Measurements from ENCODE around the gene CKLF.
"Not testable (repeated sequence)": the region's sequence is repeated elsewhere in the genome, so short reads cannot be mapped to it uniquely, and the experiment has no call there.

The CKLF gene

GRCh38 chr16:66512272-66513110 lies 39.9 kb upstream of the CKLF start:
- H3K4me2 ChIP-seq (ENCODE audit: low read length): no peak overlapping the region
- H3F3A ChIP-seq (ENCODE audit: control insufficient read depth, insufficient read depth): peaks cover 4% of the 10 kb centered on the region; the same call in 1 of the 2 replicates
- H3K27ac ChIP-seq (ENCODE audit: low read depth, low read length): no peak overlapping the region

GRCh38 chr16:66513111-66513723 lies 39.2 kb upstream of the CKLF start:
- Histone ChIP-seq H3K4me2 (ENCODE audit: low read length) (no peak overlapping the region), H3K27ac (ENCODE audit: low read depth, low read length) (no peak overlapping the region), H4K20me1 (ENCODE audit: control insufficient read depth, insufficient read depth, low read depth, low read length) (no peaks in the 10 kb centered on the region), H3K4me3 (ENCODE audit: low read length) (no peak overlapping the region), H3F3A (ENCODE audit: control insufficient read depth, insufficient read depth) (peaks cover 4% of the 10 kb centered on the region; the same call in 1 of the 2 replicates), H3K27me3 (ENCODE audit: control insufficient read depth, low read length) (no peaks in the 10 kb centered on the region), H3K4me1 (ENCODE audit: control insufficient read depth, low read length) (peaks cover 27% of the 10 kb centered on the region), H3K9me3 (ENCODE audit: control insufficient read depth, insufficient read depth, low read length) (no peaks in the 10 kb centered on the region), H3K36me3 (ENCODE audit: control insufficient read depth, low read length) (no peaks in the 10 kb centered on the region), H3K79me2 (ENCODE audit: control insufficient read depth, low read length) (no peaks in the 10 kb centered on the region), H3K9me2 (replicated peaks; ENCODE audit: control insufficient read depth, low read length) (no peaks in the 10 kb centered on the region)
- TF ChIP-seq EZH2phosphoT487 (IDR thresholded peaks at IDR 0.05; ENCODE audit: borderline replicate concordance, low read length): no peak
- no peak for TF ChIP-seq CTCF (IDR thresholded peaks at IDR 0.05; ENCODE audit: low read depth, low read length, poor library complexity, severe bottlenecking)

More at GRCh38 chr16:66512272-66513110, 39.9 kb upstream of the CKLF start:
- Histone ChIP-seq H3K36me3 (ENCODE audit: control insufficient read depth, low read length) (no peaks in the 10 kb centered on the region), H3K9me2 (replicated peaks; ENCODE audit: control insufficient read depth, low read length) (no peaks in the 10 kb centered on the region), H3K4me1 (ENCODE audit: control insufficient read depth, low read length) (peaks cover 22% of the 10 kb centered on the region), H3K4me3 (ENCODE audit: low read length) (no peak overlapping the region), H3K9me3 (ENCODE audit: control insufficient read depth, insufficient read depth, low read length) (no peaks in the 10 kb centered on the region), H3K79me2 (ENCODE audit: control insufficient read depth, low read length) (no peaks in the 10 kb centered on the region), H3K27me3 (ENCODE audit: control insufficient read depth, low read length) (peaks cover 4% of the 10 kb centered on the region; the same call in 1 of the 2 replicates), H4K20me1 (ENCODE audit: control insufficient read depth, insufficient read depth, low read depth, low read length) (no peaks in the 10 kb centered on the region)
- no peak for TF ChIP-seq CTCF (IDR thresholded peaks at IDR 0.05; ENCODE audit: low read depth, low read length, poor library complexity, severe bottlenecking)
- no peak for TF ChIP-seq EZH2phosphoT487 (IDR thresholded peaks at IDR 0.05; ENCODE audit: borderline replicate concordance, low read length)

GRCh38 chr16:66514391-66514790 lies 38.0 kb upstream of the CKLF start:
- not testable (repeated sequence) for H3K4me2 ChIP-seq (ENCODE audit: low read length); H3K27me3 ChIP-seq (ENCODE audit: control insufficient read depth, low read length); H3K79me2 ChIP-seq (ENCODE audit: control insufficient read depth, low read length); H3K9me3 ChIP-seq (ENCODE audit: control insufficient read depth, insufficient read depth, low read length); H3K4me3 ChIP-seq (ENCODE audit: low read length); H3F3A ChIP-seq (ENCODE audit: control insufficient read depth, insufficient read depth); H3K9me2 ChIP-seq (replicated peaks; ENCODE audit: control insufficient read depth, low read length); H3K27ac ChIP-seq (ENCODE audit: low read depth, low read length); H3K36me3 ChIP-seq (ENCODE audit: control insufficient read depth, low read length); H4K20me1 ChIP-seq (ENCODE audit: control insufficient read depth, insufficient read depth, low read depth, low read length)
- peaks cover 27% of the 10 kb centered on the region for H3K4me1 ChIP-seq (ENCODE audit: control insufficient read depth, low read length)

GRCh38 chr16:66514980-66515595 lies 37.3 kb upstream of the CKLF start:
- H3K79me2 ChIP-seq (ENCODE audit: control insufficient read depth, low read length); H3K4me2 ChIP-seq (ENCODE audit: low read length); H3K9me2 ChIP-seq (replicated peaks; ENCODE audit: control insufficient read depth, low read length); H4K20me1 ChIP-seq (ENCODE audit: control insufficient read depth, insufficient read depth, low read depth, low read length); H3K36me3 ChIP-seq (ENCODE audit: control insufficient read depth, low read length); H3K27me3 ChIP-seq (ENCODE audit: control insufficient read depth, low read length); H3F3A ChIP-seq (ENCODE audit: control insufficient read depth, insufficient read depth); H3K4me3 ChIP-seq (ENCODE audit: low read length); H3K27ac ChIP-seq (ENCODE audit: low read depth, low read length); H3K9me3 ChIP-seq (ENCODE audit: control insufficient read depth, insufficient read depth, low read length): not testable (repeated sequence)
- peaks cover 34% of the 10 kb centered on the region for H3K4me1 ChIP-seq (ENCODE audit: control insufficient read depth, low read length)
